Amygdala (tissue), 56 donors: ENCODE data around the gene SORCS3.

Experiments used
- DNase-seq, 56 donors: peaks; one replicate each; lab custom pipeline; 2025; lab: John Stamatoyannopoulos, UW

Gene SORCS3

GRCh38 chr10:104957178-104957841 lies 316.2 kb downstream of the SORCS3 start:
- no peak for DNase-seq

GRCh38 chr10:104966563-104967297 lies 325.6 kb downstream of the SORCS3 start:
- no peak for DNase-seq

GRCh38 chr10:104980368-104980767 lies 339.3 kb downstream of the SORCS3 start:
- no peak for DNase-seq

DNA sequence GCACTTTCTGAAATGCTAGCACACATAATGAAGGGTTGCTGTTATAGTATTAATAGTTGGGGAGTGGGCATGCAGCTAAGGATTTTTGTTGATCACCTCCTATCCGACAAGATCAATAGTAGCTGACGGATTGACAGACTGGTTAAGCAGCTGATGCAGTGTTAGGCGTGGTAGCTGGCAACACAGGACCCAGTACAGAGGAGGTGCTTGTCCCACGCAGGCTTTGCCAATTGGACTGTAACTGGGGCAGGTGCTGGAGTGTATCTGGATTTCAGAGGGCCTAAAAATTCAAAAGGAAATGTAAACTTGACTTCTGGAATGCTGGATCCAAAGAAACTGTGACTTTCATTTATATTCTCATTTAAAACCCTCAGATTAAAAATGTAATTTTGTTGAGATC lies 340.9 kb downstream of the SORCS3 start:
- DNase-seq = no peak

DNA sequence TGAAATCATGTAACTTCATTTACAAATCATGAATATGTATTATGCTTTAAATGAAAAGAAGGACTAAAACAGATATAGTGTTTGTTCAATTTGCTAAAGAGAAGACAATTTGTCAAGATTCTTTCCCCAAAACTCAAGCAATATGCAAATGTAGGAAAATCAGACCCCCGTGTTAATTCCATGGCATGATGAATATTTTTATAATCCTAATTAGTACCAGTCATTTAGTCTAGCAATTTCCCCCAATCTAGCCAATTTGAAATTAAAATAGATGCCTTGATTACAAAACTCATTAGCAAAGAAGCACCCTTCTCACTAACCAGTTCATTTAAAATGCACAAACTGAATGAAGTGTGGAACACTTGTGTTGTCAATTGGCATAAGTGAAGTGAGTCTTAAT lies 347.6 kb downstream of the SORCS3 start:
- no peak for DNase-seq

DNA sequence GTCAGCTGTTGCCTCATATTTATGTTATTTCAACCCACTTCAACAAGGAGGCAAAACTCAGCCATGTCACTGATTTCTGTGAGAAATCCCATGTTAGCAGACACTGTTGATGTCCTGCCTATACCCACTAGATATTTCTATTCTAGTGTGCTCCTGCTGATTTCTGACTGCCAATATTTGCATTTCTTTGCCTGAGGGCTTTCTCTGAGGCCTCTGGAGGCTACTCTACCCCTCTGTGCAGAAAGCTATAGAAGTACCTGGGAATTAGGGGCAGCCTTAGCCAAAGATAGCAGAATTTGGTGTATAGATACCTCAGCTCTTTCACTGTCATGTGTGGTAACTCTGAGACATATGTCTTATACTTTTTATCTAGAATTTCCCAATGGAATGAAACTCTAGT lies 348.8 kb downstream of the SORCS3 start:
- DNase-seq = no peak

GRCh38 chr10:104993085-104993484 lies 352.0 kb downstream of the SORCS3 start:
- no peak for DNase-seq

GRCh38 chr10:105001269-105001668 lies 360.2 kb downstream of the SORCS3 start:
- DNase-seq = no peak

DNA sequence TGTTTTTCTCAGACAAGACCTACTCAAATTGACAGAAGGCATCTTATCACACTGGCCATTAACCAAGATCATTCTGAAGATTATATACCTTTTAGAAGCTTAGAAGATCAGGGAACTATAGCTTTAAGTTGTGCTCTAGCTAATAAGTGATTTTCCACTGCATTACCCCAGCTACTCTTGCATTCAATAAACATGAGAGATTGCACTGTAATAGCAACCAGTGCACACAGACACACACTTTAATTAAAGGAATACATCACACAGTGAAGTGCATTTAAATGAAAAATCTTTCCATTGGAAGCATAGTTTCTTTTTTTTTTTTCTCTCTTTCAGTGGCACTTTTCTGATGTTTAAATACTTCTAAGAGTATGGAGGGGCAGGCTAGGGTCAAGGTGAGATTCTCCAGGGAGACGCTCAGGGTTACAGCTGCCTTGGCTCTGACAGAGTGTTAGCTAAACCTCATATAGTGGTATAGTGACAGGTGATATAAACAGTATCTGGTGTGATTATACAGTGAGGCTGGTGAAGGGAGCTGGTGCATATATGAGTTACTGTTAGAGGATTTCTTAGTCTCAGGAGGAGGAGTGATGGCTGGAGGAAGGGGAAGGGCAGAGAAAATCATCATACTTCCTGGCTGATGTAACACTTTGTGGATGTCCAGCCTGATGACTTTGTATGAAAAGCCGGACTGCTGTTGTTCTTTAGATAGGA lies 369.5 kb downstream of the SORCS3 start:
- DNase-seq = no peak

DNA sequence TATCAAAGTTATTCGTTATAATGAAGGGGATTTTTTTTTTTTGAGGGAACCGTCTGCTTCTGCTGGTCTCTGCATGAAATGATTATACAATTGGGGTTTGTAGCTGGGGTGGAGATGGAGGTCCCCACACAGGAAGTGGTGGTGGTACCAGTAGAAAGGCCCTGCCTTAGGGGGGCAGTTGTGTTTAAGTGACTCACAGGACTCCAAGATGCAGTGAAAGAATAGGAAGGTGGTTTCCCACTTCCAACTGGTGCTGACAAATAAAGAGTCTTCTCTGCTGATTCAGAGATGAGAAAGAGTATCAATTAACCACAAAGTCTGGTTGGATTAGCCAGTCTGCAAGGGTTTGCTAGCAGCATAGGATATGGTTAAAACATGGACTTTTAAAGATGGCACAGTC lies 376.0 kb downstream of the SORCS3 start:
- no peak for DNase-seq

DNA sequence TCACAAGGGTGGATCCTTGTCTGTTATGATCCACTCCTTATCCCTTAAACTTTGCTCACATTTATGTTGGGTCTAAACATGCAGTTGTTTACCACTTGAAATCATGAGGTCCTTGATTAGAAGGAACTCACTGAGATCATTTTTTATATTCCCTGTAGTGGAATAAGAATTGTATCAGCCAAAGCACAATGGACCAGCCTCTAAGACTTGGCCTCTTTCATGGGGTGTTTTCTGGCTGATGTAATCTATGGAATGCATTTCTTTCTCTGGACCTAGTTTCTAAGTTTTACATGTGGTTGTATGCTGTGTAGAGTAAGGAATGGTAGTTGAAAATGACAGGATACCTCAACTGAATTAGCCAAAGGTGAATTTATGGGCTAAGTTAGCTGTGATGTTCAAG lies 376.6 kb downstream of the SORCS3 start:
- DNase-seq = no peak

DNA sequence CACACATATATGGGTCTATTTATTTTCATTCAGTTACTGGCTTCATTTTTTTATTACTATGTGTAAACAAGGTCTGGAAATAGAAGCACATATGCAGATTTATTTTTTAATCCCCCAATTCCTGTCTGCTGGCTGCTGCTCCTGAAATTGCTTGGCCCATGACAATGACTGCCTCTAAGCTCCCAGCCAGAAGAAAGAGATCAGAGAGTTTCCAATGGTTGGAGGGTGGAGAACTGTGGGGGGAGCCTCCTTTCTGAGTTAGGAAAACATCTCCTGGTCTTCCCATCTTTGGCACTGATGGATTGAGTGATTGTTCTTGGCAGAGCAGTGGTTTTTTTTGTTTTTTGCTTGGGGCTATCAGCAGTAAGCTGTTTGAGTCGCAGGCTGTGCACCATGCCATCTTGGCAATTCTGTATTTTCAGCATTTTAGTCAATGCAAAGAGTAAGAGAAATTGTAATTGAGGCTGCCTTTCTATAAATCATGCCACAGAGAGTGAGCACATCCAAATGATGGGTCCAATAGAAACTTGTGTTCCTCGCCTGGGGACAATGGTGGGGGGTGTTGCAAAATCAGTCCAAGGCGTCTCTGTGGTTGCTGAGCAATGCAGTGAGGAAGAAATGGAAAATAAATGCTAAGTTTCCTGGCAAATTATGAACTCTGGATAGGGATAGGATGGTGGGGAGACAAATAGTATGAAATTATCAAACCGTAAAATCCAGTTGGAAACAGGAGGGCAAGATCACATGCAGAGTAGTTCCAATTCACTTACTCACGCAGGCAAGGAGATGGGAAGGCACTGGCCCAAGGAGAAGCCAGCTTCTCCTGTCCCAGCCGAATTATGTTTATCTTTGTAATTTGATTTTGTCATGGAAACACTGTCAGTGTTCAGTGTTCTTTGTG lies 382.4 kb downstream of the SORCS3 start:
- DNase-seq = no peak

DNA sequence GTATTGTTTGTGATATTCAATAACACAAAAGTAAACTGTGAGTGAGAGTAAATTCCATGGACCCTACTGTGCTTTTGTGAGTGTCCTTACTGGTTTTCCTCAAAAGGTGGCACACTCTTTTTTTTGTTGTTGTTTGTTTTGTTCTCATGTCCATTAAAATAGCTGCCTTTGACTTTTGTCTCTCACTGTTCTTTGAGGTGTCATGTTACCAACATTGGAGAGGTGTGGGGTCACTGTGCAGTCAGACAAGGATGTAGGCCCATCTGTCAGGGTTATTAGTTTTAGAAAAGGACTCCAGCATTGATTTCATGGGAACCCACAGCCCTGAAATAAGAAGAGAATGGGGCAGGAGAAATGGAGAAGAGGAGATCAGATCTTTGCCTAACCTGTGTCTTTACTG lies 383.1 kb downstream of the SORCS3 start:
- DNase-seq = no peak

GRCh38 chr10:105025092-105025491 lies 384.0 kb downstream of the SORCS3 start:
- no peak for DNase-seq

- no peak for DNase-seq
Measured at GRCh38 chr10:105026566-105026965, 385.5 kb downstream of the SORCS3 start.

GRCh38 chr10:105029286-105029685 lies 388.2 kb downstream of the SORCS3 start:
- no peak for DNase-seq

DNA sequence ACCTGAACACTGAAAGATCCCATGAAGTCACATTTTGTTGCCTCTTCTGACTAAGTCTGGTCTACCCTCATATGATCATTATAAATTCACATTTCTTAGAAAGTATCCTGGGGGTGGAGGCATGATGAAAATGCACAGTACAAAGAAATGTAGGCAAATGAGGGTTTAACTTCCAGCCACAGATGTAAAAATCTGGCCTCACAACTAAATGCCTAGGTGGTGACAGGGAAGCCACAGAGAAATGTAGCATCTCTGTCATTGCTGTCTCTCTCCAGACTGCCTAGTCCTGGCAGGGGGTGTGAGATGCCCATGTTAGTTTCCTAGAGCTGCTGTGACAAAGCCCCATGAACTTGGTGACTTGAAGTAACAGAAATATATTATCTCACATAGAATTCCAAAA lies 395.9 kb downstream of the SORCS3 start:
- DNase-seq = no peak

DNA sequence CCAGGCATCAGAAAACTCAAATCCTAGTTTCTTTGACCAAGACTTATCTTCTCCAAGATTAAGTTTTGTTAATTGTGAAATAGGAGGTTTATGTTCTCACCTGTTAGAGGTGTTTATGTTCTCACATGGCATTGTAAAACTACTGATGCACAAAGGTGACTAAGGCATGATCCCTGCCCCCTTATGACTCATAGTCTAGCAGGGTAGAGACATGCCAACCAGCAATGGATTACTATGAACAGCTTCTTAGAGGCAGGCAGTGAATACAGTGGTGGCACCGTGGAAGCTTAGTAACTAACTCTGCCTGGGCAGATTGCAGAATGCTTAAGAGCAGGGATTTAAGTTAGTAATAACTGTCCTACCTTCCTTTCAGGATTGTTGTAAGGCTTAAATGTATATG lies 400.9 kb downstream of the SORCS3 start:
- DNase-seq = no peak

GRCh38 chr10:105042906-105043552 lies 401.9 kb downstream of the SORCS3 start:
- no peak for DNase-seq

DNA sequence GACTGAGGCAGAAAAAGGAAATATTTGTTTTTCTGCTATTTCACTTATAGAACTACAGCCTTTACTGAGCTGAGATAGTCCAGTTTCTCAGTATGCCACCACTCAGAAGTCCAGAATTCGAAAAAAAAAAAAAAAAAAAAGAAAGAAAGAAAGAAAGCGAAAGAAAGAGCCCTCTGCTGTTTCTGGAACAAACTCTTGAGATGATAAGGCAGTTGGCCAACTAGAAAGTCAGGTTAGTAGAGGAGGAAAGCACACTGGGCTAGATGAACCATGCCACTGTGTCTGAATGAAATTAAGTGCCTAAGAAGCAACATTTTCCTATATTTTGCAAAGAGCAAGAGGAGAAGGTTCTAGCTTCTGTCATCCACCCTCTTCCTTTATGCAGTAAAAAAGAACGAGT lies 403.8 kb downstream of the SORCS3 start:
- no peak for DNase-seq
